HepG2 (cell line): ENCODE data around the gene CASS4. TPM values are rescaled to one million over a fixed set of nuclear protein-coding genes. Genes with fewer than 3 reads are reported as not detected.

Experiments
- ARID3A ChIP-seq: IDR thresholded peaks from 2 replicates; pipeline ENCODE4 v1.6.1; 2012; ENCODE audit warnings: low read depth, low read length, improper control_type of control experiment
- BCL6 ChIP-seq: IDR thresholded peaks from 2 replicates; pipeline ENCODE4 v1.6.1; 2016; ENCODE audit warnings: missing genetic modification reagents, missing compliant biosample characterization
- CEBPG ChIP-seq: IDR thresholded peaks from 2 replicates; pipeline ENCODE4 v1.6.1; 2016
- CSRNP2 ChIP-seq: sonication (generic); formaldehyde crosslinking; conservative IDR thresholded peaks from 2 replicates; pipeline ENCODE4 v1.8.0; 2022; ENCODE audit warnings: low read depth, missing genetic modification reagents
- ZNF318 ChIP-seq: sonication (generic); formaldehyde crosslinking; IDR thresholded peaks from 2 replicates; pipeline ENCODE4 v1.4.0; 2020; ENCODE audit warnings: mild to moderate bottlenecking, missing genetic modification reagents
- ZNF776 ChIP-seq: sonication (generic); formaldehyde crosslinking; IDR thresholded peaks from 2 replicates; pipeline ENCODE4 v1.4.0; 2020; ENCODE audit warnings: mild to moderate bottlenecking, missing genetic modification reagents
- ZZZ3 ChIP-seq: sonication (generic); formaldehyde crosslinking; IDR thresholded peaks from 2 replicates; pipeline ENCODE4 v1.4.0; 2020; ENCODE audit warnings: missing genetic modification reagents, mild to moderate bottlenecking, borderline replicate concordance
- polyA plus RNA-seq, 8 experiments: library from polyadenylated mRNA; depleted of rRNA in 3 of 8; stranded (reverse) in 7 of 8; unstranded in 1 of 8; fragments of >200 nt; fragmentation: Illumina TruSeq in 4 of 8; extraction: Trizol in 4 of 8; gene quantifications; 2 replicates each; pipeline versions ENCODE4 v1.2.1 to v1.2.3, GENCODE V29; 2011 to 2016; ENCODE audit warnings: low read depth in 4 of 8, missing spikeins in 1 of 8, mixed read lengths in 1 of 8; ENCODE audit not compliant: insufficient read depth in 1 of 8
- total RNA-seq, 5 experiments: library from RNA; depleted of rRNA; stranded (reverse); fragments of >200 nt; fragmentation: Illumina TruSeq; extraction: Trizol; gene quantifications; 2 replicates each; pipeline ENCODE4 v1.2.3, GENCODE V29; 2016; ENCODE audit warnings: low read depth in 1 of 5

Gene CASS4
- total and polyA plus RNA-seq, 2 of the 13 experiments (the other 11 are each of a cell fraction or from before 2014, with no cell fraction given): 0.17 to 0.49 TPM

DNA sequence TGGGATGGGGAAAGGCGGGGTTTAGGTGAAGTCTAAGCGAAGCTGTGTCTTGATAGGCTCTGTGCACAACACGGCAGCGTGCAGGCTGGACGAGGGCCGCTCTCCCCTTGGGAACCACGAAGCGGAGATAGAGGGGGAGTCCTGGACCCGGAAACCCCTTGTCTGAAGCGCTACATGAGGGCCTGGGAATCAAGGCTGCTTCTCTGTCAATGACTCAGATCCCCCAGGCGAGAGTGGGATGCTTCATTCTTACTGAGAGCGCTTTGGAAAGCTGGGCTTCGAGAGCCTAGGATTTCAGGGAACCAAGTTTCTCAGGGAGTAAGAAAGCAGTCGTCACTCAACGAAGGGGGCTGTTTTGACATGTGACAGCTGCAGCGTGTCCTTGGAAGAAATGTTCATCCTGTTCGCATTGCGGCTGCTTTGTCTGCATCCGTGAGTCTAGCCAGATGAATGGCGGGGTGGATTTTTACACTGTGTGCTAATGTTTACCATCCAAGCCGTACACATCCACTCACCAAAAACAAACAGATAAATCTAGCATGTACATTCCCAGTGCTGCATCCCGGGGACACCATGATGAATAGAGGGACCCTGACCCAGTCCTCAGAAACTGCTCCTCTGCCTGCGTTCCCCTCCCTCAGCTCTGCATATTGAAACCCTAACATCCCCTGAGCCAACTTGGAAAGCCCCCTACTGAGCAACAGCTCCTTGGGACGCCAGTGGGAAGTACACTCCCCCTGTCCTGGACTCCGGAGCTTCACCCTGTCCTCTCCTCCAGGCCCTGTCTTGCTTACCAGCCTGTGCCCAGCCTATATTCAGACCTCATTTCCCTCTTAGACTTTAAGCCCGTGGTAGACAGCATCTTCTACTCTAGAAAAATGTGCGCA is 31.8 kb downstream of the CASS4 start (continued):
- TF ChIP-seq CSRNP2: no peak
- TF ChIP-seq CEBPG (CRISPR knock-in tag): no peak
- TF ChIP-seq ZZZ3: no peak
- TF ChIP-seq ZNF776 (CRISPR knock-in tag): no peak
- no peak for TF ChIP-seq BCL6 (CRISPR knock-in tag)
- TF ChIP-seq ZNF318 (CRISPR knock-in tag): no peak
- peak; percentile 18; the same call in 1 of the 2 replicates for TF ChIP-seq ARID3A
